NCI-H187 treated with DMSO at 0.1 percent for 48 hours (cell line): ENCODE data around the gene IFI6.

Experiments
- DNase-seq: peaks from one replicate; lab custom pipeline; 2025; lab: John Stamatoyannopoulos, UW

The IFI6 gene

GRCh38 chr1:27672750-27673112 lies 739 bp upstream of the IFI6 start:
- DNase-seq, result no peak

GRCh38 chr1:27669876-27670275 lies 2.1 kb downstream of the IFI6 start:
- no peak for DNase-seq

- no peak for DNase-seq
Measured at GRCh38 chr1:27668808-27669723, 2.9 kb downstream of the IFI6 start.

- no peak for DNase-seq
Measured at GRCh38 chr1:27668121-27668807, 3.7 kb downstream of the IFI6 start.

- no peak for DNase-seq
Measured at GRCh38 chr1:27666791-27667254, 5.2 kb downstream of the IFI6 start.

- DNase-seq, result no peak
Measured at GRCh38 chr1:27666294-27666693, 5.7 kb downstream of the IFI6 start.

GRCh38 chr1:27665016-27665651 lies 6.9 kb downstream of the IFI6 start:
- no peak for DNase-seq

GRCh38 chr1:27664291-27664690 lies 7.7 kb downstream of the IFI6 start:
- no peak for DNase-seq

- DNase-seq, result peak; percentile 30
Measured at GRCh38 chr1:27662707-27663393, 9.1 kb downstream of the IFI6 start.

- DNase-seq, result no peak
Measured at GRCh38 chr1:27662261-27662660, 9.7 kb downstream of the IFI6 start.

GRCh38 chr1:27661412-27662075 lies 10.4 kb downstream of the IFI6 start:
- DNase-seq, result no peak

GRCh38 chr1:27660300-27660835 lies 11.6 kb downstream of the IFI6 start:
- DNase-seq, result no peak

- DNase-seq, result peak; percentile 28
Measured at GRCh38 chr1:27659497-27660299, 12.3 kb downstream of the IFI6 start.

- no peak for DNase-seq
Measured at GRCh38 chr1:27658951-27659496, 13.0 kb downstream of the IFI6 start.

GRCh38 chr1:27656157-27656893 lies 15.7 kb downstream of the IFI6 start:
- DNase-seq, result no peak

GRCh38 chr1:27655151-27655937 lies 16.6 kb downstream of the IFI6 start:
- no peak for DNase-seq

GRCh38 chr1:27652111-27652864 lies 19.7 kb downstream of the IFI6 start:
- DNase-seq, result no peak
